Fibroblast of the conjunctiva (primary cell): ENCODE results near the gene CST9.
"Not testable (repeated sequence)": the region's sequence is repeated elsewhere in the genome, so short reads cannot be mapped to it uniquely, and the experiment has no call there.

ENCODE experiments used
- DNase-seq: peaks from one replicate; pipeline ENCODE4 v3.0.0-alpha.2; 2010; ENCODE audit warnings: low read depth

The CST9 gene

GRCh38 chr20:23637282-23638221, 31.8 kb upstream of the CST9 start, which contains the start of gene CST3:
CST3 (minus strand) TSS chr20:23637955; CDS start chr20:23637862, 93 bp downstream.
- DNase-seq = peak; percentile 79

- DNase-seq = no peak
Measured at GRCh38 chr20:23636908-23637281, 31.2 kb upstream of the CST9 start.

GRCh38 chr20:23636182-23636907, 30.6 kb upstream of the CST9 start:
- no peak for DNase-seq

- DNase-seq = not testable (repeated sequence)
Measured at GRCh38 chr20:23635768-23636090, 30.0 kb upstream of the CST9 start.

GRCh38 chr20:23634985-23635767, 29.5 kb upstream of the CST9 start:
- no peak for DNase-seq

- no peak for DNase-seq
Measured at GRCh38 chr20:23634044-23634801, 28.5 kb upstream of the CST9 start.

- no peak for DNase-seq
Measured at GRCh38 chr20:23632711-23633573, 27.2 kb upstream of the CST9 start.

- DNase-seq = no peak
Measured at GRCh38 chr20:23631981-23632710, 26.4 kb upstream of the CST9 start.

- no peak for DNase-seq
Measured at GRCh38 chr20:23631226-23631822, 25.6 kb upstream of the CST9 start.

- DNase-seq = no peak
Measured at GRCh38 chr20:23630392-23630849, 24.7 kb upstream of the CST9 start.

GRCh38 chr20:23629542-23630391, 24.1 kb upstream of the CST9 start:
- no peak for DNase-seq

- no peak for DNase-seq
Measured at GRCh38 chr20:23629017-23629541, 23.4 kb upstream of the CST9 start.

- DNase-seq = no peak
Measured at GRCh38 chr20:23628402-23629016, 22.8 kb upstream of the CST9 start.

GRCh38 chr20:23627501-23627900, 21.8 kb upstream of the CST9 start:
- DNase-seq = no peak

- no peak for DNase-seq
Measured at GRCh38 chr20:23626040-23626620, 20.4 kb upstream of the CST9 start.

GRCh38 chr20:23625236-23625964, 19.7 kb upstream of the CST9 start:
- no peak for DNase-seq

- no peak for DNase-seq
Measured at GRCh38 chr20:23624324-23624691, 18.6 kb upstream of the CST9 start.
